ENCODE measurements around the gene MOB3A.

- TF ChIP-seq CTCF (IDR thresholded peaks at IDR 0.05) (no peak), POLR2A (IDR thresholded peaks at IDR 0.05) (no peak), EP300 (IDR thresholded peaks at IDR 0.05; ENCODE audit: low read depth) (no peak), POLR2AphosphoS5 (IDR thresholded peaks at IDR 0.05) (no peak)
Observed at GRCh38 chr19:2127758-2128157, 31.6 kb upstream of the MOB3A start.

All from transverse colon (tissue), 4 donors.